GM21515 (cell line): ENCODE data around the gene HS3ST6.
"Not testable (repeated sequence)": the region's sequence is repeated elsewhere in the genome, so short reads cannot be mapped to it uniquely, and the experiment has no call there.

Experiments
- ATAC-seq: cut with Tn5 transposase; IDR thresholded peaks from one replicate; pipeline ENCODE4 v1.9.1; 2021; ENCODE audit not compliant: unreplicated experiment

Gene HS3ST6

DNA sequence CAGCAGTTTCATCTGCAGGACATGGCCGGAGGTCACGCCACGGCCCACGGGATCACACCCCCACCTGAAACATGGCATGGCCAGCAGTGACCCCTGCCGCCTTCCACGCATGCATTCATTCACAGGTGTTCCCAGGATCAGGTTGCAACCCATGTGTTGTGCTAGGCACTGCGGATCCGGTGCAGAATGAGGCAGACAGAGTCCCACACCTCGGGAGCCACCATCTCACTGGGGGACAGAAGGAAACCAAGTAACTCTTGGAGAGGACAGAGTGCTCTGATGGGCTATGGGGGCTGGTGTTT is 29.1 kb upstream of the HS3ST6 start:
- ATAC-seq: no peak

DNA sequence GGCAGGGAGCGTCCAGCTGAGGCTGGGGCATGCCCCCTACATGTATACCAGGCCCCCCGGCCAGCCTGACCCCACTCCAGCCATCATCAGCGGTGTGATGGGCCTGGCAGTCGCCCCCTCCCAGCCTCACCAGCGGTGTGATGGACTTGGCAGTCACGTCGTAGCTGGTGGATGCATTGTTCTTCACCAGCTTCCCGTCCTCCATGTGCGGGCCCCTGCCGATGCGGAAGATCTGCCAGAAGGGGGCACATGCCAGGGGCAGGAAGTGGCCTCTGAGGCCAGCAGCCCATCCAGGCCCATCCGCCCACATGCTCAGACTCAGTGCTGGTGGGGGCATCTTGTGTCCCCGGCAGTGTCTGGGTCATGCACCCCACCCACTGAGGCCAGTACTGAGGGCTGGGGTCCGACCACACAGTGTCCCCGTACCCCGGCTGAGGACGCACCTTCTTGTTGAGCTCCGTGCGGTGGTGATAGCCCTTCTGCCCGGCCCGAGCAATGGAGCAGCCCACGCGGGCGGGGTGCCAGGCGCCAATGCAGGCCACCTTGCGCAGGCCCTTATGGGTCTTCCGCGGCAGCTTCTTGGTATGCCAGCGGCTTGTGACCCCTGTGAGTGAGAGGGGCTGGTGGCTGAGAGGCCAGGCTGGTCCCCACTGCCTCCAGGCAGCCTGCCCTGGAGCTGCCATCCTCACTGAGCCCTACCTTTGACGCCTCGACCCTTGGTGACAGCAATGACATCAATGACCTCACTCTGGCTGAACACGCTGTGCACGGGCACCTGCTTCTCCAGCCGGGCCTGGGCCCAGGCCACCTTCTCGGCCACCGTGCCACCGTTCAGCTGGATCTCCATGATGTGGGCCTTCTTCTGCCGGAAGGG is 28.5 kb upstream of the HS3ST6 start:
- no peak for ATAC-seq

DNA sequence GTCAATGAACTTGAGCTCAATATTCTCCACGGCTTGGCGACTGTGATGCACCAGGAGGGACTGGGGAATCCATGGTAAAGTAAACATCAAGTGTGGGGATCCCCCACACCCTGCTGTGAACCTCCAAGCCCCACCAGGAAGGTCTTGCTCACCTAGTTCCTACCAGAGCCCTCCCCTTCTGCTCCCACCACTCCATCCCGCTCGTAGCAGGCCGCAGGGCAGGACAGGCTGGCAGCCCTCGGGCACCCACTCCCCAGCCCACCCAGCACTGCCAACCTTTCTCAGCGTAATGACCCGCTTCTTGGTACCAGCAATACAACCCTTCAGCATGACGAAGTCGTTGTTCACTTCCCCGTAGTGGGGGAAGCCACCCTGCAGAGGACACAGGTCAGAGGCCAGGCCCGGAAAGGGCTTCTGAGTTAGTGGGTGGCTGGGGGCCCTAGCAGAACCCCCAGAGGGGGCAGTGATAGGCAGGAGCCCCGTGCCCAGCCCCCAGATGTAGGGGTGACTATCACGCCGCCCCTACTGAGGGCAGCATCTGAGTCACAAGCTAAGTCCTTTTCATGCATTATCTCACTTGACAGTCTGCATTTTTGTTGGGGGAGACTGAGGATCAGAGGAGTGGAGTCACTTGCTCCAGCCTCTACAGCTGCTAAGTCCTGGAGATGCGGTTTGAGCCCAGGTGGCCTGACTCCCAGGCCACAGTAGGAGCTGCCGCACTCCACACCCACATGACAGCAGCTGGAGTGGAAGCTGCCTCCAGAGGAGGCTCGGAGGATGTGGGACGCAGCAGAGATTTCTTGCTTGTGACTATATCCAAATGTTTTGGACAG is 27.6 kb upstream of the HS3ST6 start:
- no peak for ATAC-seq

DNA sequence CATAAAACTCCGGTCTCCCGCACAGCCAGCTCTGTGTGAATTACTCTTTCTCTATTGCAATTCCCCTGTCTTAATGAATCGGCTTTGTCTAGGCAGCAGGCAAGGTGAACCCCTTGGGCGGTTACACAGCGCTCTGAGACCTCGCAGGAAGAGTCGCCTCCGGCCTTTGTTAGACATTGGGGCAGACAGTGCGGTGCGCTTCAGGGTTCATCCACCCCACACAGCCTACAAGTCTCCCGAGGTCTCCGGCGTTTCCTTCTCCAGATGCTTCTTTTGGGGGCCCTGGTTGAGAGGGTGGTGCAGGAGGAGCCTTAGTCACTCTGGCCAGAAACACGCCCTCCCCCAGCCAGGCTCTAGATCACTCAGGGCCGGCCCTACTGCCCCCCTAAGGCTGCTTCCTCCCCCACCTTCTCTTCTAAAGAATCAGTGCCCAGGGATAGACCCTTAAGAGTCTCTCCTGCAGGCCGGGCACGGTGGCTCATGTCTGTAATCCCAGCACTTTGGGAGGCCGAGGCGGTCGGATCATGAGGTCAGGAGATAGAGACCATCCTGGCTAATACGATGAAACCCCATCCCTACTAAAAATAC is 26.5 kb upstream of the HS3ST6 start:
- no peak for ATAC-seq

DNA sequence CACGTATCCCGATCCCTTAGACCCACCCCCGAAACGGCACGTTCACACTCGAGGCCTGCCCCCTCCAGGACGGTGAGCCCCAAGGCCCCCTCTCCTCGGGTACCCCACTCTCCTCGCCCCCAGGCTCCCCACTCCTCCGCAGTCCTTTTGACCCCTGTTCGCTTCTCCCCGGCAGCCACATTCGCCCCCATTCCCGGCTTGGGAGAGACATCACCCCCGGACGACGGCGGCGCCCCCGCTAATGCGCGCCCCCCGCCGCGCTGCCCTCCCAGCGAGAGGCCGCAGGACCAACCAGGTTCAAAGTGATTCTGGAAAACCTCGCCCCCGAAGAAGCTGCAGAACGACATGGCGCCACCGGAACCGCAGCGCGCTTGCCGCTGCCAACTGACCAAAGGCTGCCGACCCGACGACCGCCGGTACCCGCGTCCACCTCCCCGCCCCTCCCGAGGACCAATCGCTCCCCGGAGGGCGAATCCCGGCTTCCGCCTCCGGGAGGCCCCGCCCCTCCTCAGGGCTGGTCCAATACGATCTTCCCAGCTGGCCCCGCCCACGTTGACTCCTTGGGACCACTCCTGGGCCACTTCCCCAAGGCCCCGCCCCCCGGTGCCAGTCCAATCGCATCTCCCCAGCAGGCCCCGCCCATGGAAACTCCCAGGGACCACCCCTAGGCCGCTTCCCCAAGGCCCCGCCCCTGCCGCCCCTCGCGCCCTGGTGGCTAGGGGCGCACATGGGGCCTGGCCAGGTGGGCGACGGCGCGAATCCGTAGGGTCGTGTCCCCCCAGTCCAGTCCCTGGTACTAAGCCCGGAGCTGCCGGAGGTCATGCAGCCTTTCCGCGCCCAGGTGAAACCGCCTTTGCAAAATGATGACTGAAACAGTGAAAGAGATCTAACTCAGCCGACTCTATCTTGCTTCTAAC is 24.9 kb upstream of the HS3ST6 start, which contains the start of gene MSRB1:
Gene MSRB1 (minus strand): TSS at position 390 of the 917 bp plus-strand sequence. CDS start 43 bp downstream, at position 347.
- peak; percentile 84 for ATAC-seq

DNA sequence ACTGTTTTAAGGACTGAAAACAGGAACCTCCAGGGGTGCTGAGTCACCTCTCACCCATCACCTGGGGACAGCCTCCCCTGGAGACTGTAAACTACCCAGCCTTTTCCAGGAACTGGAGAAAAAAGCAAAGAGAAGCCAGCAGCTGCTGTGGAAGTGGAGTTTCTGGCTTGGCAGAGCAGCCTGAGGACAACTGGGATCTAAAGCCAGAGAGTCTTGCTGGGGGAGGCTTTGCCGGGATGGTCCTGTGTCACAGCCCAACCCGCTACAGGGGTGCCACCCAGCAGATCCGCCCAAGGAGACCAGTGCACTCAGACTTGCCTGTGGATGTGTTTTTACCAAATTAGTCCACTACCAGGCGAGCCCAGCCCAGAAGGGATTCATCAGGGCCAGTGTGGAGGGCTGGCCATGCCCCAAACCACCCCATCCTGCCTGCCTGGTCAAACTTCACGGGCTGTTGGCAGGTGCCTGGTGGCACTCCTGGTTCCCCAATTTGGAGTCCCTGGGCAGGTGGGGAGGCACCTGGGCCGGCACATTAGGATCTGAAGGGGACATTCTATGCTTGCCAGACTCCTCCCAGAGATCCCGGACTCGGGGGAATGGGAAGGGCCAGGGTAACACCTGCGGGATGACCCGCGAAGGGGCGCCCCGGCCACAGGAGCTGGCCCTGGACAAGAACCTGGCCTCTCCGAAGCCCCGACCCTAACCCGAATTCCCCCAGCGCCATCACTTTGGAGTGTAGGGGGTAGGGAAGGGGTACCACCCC is 24.0 kb upstream of the HS3ST6 start:
- no peak for ATAC-seq

DNA sequence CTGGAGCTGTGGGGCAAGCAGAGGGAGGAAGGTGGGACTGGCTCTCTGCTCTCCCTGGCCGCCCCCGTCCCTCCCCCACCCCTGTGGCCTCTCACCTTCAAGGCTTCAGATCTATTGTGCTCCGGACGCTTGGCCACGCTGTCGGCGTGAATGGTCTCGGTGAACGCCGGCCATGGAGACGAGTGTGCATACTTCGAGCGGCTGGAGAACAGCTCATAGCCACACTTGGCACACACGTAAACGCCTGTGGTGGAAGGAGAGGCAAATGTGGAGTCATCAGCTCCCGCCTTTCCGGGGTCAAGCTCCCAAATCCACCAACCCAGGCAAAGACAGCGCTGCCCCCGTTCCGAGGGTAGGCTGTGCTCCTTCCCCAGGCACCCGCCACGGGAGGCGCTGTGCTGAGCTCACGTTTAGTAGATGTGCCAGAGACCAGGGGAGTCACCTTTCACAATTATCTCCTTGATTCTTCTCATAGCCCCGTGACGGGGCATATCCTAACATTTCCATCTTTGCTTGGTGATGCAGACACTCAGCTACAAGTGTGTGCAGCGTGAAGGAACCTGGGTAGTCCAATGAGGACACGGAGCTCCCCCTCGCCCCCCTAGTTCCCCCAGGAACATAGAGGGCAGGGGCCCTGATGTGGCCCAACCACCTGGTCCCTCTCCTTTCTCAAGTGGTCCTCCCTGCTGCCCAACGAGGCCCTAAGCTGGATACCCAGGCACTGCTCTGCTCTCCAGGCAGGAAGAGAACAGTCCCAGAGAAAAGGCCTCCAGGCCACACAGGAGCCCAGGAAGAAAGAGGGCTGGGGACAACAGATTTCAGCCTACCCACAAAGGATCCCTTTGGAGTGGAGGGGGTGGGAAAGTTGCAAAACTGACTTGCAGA is 23.2 kb upstream of the HS3ST6 start:
- no peak for ATAC-seq

DNA sequence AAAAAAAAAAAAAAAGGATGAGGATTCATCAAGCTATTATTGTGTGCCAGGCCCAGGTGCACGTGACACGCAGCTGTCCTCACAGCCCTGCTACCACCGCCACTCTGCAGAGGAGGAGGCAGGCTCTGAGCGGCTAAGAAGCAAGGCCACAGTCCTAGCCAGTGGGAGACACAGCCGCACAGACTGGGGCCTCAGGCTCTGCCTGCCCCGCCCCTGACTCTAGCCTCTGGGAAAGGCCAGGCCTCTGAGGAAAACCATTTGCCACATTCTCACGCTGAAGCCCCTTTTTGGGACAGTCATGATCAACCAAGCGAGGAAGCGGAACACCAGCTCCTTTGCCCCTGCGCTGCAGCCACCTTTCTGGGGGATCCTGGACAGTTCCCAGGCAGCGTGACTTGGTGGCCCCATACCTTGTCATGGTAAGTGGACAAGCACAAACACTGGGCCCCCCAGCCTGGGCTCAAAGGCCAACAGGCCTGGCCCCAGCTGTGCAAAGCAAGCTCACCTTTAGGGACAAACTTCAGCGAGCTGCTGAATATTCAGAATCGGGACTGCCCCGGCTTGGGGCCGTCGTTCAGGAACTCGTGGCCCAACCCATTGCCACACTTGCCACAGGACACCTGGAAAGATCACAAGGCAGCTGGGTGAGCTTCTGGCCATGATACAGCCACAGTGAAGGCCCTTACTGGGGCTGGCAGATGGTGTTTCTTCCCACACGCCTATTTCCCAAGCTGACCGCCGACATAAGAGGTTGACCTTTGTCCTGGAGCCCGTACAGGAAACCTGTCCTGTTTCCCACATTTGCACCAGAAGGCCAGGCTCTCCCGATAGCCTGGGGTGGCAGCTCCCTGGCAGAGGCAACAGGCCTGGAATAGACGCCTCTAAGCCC is 22.3 kb upstream of the HS3ST6 start:
- ATAC-seq: no peak

DNA sequence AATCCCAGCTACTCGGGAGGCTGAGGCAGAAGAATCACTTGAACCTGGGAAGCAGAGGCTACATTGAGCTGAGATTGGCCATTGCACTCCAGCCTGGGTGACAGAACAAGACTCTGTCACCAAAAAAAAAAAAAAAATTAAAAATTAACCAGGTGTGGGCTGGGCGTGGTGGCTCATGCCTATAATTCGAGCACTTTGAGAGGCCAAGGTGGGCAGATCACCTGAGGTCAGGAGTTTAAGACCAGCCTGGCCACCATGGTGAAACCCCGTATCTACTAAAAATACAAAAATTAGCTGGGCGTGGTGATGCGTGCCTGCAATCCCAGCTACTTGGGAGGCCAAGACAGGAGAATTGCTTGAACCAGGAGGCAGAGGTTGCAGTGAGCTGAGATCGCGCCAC is 21.6 kb upstream of the HS3ST6 start:
- ATAC-seq: not testable (repeated sequence)

DNA sequence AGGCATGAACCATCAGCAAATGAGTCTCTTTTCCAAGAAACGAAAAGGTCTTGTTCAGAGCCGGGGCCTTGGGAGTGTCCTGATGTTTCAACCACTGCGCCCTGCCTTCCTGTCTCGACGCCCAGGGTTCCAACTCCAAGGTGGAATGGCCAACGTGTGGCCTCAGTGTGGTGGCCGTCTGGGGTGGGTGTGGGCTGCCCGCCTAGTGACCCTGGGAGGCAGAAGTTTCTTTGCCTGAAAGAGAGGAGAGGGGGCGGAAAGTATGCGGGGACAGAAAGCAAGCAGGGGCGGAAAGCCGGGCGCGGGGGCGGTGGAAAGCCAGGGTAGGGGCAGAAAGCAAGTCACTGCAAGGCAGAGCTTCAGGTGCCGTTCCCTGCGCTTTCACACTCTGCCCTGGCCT is 20.7 kb upstream of the HS3ST6 start:
- ATAC-seq: no peak

DNA sequence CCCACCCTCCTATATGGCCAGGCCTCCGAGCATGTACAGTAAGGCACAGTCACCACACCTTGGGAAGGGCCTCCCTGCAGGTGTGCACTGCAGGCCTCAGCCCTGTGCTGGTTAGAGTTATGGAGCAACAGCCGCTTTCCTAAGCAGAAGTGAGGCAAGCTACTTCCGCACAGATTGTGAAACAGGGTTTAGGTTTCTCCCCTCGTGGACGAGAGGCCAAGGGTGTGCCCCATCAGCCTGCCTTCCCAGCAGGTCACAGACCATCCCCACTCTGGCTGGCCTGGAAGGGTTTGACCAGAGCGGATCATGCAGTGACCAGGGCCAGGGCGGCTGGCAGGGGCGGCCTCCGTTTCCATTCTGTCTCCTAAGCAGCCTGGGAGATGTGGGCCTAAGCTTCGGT is 20.1 kb upstream of the HS3ST6 start:
- ATAC-seq: no peak

DNA sequence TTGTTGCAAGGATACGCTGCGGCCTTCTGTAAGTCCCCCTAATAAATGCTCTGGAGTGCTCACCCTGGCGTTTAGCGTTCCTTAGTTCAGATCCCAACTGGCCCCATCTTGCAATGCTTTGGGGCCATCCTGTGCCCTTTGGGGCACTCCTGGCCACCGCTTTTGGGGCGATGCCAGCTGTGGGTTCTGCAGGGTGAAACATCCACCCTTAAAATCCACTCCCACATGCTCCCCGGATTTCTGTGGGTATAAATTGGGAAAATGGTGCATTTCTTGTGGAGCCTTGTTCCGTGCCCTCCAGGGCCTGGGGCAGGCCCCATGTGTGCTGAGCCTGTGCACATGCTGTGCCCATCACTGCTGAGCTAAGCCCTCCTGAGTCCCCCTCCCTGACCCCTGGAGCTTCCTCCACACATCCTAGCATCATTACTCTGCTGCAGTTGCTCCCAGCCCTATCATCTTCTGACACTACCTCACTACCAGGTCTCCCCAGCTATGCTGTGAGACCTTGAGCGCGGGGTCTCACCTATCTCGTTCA is 18.8 kb upstream of the HS3ST6 start:
- no peak for ATAC-seq

DNA sequence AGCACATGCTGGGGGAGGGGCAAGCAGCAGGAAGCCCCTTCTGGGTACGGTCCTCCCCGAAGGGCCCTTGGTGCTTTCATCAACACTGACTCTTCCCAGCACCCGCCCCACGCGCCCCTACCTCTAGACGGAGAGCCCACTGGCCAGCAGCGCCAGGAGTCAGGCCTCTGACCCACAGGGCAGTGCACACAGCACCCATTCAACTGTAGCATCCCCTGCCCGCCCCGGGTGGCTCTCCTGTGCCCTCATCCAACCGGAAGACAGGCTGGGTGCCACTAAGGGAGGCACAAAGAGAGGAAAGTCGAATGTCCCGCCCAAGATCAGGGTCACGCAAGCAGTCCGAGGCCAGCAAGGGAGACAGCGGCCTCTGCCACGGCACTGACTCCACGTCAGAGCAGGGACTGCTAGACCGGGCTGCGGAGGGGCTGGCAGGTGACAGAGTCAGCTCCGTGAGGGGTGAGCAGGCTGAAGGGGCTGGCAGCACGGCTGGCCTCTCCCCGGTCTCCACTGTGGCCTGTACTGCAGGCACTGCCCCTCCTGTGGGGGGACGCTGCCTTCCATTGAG is 15.0 kb upstream of the HS3ST6 start:
- ATAC-seq: no peak

DNA sequence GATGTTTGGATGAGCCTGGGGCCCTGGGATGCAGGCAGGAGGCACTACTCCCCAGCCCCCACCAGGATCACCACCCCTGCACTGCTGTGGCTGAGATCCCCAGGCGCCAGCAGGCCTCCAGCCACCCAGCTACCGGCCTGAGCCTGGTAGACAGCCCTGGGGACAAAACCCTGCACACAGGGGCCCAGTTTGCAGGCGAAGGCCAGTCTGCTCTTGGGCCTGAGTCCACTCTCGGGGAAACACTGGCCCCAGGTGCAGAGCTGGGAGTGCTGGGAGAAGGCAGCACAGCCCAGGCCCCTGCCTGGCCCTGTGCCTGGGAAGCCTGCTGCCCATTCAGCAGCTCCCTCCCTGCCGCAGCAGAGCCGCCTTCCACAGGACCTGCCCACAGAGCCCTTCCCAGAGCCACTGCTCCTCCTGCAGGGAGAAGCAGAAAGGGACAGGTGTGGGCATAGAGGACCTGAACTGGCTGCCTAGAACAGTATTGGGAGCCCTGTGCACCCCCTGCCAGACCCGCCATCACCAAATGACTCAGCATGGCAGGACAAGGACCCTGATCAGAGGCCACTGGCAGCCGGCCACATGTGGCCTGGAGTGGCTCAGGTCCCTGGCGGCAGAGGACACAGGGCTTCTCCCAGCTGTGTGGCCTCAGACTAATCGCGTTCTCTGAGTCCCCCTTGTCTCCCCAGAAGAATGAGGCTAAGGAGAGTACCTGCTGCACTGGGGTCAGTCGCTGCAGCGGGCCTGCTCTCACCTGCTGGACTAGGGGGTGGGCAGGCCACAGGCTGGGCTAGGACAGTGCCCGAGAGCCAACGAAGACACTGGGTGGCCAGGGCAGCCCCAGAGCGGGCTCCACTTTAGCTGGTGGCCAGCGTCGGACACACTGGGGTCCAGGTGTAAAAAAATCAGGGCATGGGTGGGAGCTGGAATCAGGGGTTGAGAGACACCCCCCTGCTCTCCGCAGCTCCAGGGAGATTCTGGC is 14.1 kb upstream of the HS3ST6 start:
- ATAC-seq: no peak

DNA sequence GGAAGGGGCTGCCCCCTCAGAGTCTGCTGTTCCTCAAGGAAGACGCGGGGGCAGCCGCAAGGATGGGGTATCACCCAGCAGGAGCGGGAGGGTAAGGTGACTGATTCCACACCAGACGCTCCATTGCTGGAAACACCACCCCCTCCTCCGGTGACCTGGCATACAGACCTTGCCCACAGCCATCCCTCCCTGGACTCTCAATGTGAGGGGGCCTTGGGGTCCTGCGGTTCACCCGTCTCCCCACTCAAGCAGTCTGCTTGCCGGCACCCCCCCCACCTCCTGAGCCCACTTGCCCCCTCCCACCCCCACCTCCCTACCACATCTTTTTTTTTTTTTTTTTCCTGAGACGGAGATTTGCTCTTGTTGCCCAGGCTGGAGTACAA is 12.1 kb upstream of the HS3ST6 start:
- no peak for ATAC-seq

DNA sequence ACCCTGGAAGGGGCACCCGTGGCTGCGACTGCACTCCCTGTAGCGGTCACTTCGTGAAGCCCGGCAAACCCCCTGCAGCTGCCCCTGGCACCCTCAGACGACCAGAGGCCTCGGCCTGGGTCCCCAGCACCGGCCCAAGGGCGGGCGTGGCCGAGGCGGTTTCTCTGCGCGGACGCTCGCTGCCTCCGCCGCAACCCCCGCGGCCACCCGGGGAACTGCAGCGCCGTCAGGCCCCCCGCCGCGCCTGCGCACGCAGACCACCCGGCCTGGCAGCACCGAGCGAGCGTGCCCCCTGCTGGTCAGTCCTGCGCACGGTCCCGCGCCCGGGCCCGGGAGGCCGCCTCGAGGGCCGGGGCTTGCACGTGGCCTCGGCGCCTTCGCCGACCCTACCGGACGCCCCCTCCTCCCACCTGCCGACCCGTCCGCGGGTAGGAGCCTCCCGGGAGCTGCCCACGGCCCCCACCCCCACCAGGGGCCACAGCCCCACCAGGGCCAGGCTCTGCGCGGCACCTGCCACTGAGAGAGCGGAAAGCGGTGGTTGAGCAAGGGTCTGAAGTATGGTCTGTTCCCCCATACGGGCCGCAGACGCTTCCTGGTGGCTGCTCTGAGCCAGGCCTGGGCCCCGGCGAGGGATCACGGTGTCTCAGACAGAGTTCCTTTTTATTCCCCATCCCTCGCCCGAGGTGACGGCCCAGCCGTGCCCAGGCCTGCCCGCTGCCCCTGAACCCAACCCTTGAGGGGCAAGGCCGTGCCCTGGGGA is 11.5 kb upstream of the HS3ST6 start:
- ATAC-seq: peak; percentile 81
